ENCODE results near the gene CFH. TPM values are rescaled to one million over a fixed set of nuclear protein-coding genes. Genes with fewer than 3 reads are reported as not detected.
"Not testable (repeated sequence)": the region's sequence is repeated elsewhere in the genome, so short reads cannot be mapped to it uniquely, and the experiment has no call there.

Gene CFH
- total RNA-seq, 1 donor, result 164 TPM

GRCh38 chr1:196628838-196629237 is 23.0 kb upstream of the CFH start:
- H3K27me3 ChIP-seq (ENCODE audit: insufficient read depth, low read length), result no peaks in the 10 kb centered on the region
- H3K9me3 ChIP-seq (ENCODE audit: low read depth, low read length), result no peaks in the 10 kb centered on the region
- no peaks in the 10 kb centered on the region for H4K20me1 ChIP-seq (ENCODE audit: insufficient read depth, low read length)
- TF ChIP-seq CTCF (IDR thresholded peaks at IDR 0.05; ENCODE audit: extremely low read depth, low read depth, low read length), result no peak
- no peaks in the 10 kb centered on the region for H3K36me3 ChIP-seq (ENCODE audit: insufficient read depth, low read length)
- DNase-seq (ENCODE audit: insufficient read length, low spot score, missing footprints), result no peak
- no peak overlapping the region for H3K27ac ChIP-seq (ENCODE audit: low read depth, low read length)
- no peak overlapping the region for H2AFZ ChIP-seq (ENCODE audit: low read length)
- H3K79me2 ChIP-seq (ENCODE audit: insufficient read depth, low read length), result no peaks in the 10 kb centered on the region
- no peak overlapping the region for H3K4me3 ChIP-seq (ENCODE audit: insufficient read depth, low read length)
- H3K4me2 ChIP-seq (ENCODE audit: insufficient read depth, low read length), result no peak overlapping the region
- H3K4me1 ChIP-seq (ENCODE audit: insufficient read depth, low read length), result no peaks in the 10 kb centered on the region

- Histone ChIP-seq H3K27me3 (ENCODE audit: insufficient read depth, low read length) (no peaks in the 10 kb centered on the region), H4K20me1 (ENCODE audit: insufficient read depth, low read length) (no peaks in the 10 kb centered on the region), H3K27ac (ENCODE audit: low read depth, low read length) (no peak overlapping the region), H3K4me1 (ENCODE audit: insufficient read depth, low read length) (no peaks in the 10 kb centered on the region), H3K4me3 (ENCODE audit: insufficient read depth, low read length) (no peak overlapping the region), H2AFZ (ENCODE audit: low read length) (no peak overlapping the region), H3K79me2 (ENCODE audit: insufficient read depth, low read length) (no peaks in the 10 kb centered on the region), H3K36me3 (ENCODE audit: insufficient read depth, low read length) (no peaks in the 10 kb centered on the region), H3K9me3 (ENCODE audit: low read depth, low read length) (no peaks in the 10 kb centered on the region), H3K4me2 (ENCODE audit: insufficient read depth, low read length) (no peak overlapping the region)
- TF ChIP-seq CTCF (IDR thresholded peaks at IDR 0.05; ENCODE audit: extremely low read depth, low read depth, low read length), result no peak
- no peak for DNase-seq (ENCODE audit: insufficient read length, low spot score, missing footprints)
Measured at GRCh38 chr1:196637606-196638005, 14.2 kb upstream of the CFH start.

- Histone ChIP-seq H3K9me3 (ENCODE audit: low read depth, low read length) (no peaks in the 10 kb centered on the region), H3K79me2 (ENCODE audit: insufficient read depth, low read length) (no peaks in the 10 kb centered on the region), H3K27me3 (ENCODE audit: insufficient read depth, low read length) (no peaks in the 10 kb centered on the region), H4K20me1 (ENCODE audit: insufficient read depth, low read length) (no peaks in the 10 kb centered on the region), H3K4me1 (ENCODE audit: insufficient read depth, low read length) (no peaks in the 10 kb centered on the region), H3K36me3 (ENCODE audit: insufficient read depth, low read length) (no peaks in the 10 kb centered on the region), H3K27ac (ENCODE audit: low read depth, low read length) (no peak overlapping the region), H2AFZ (ENCODE audit: low read length) (no peak overlapping the region), H3K4me2 (ENCODE audit: insufficient read depth, low read length) (no peak overlapping the region), H3K4me3 (ENCODE audit: insufficient read depth, low read length) (no peak overlapping the region)
- no peak for TF ChIP-seq CTCF (IDR thresholded peaks at IDR 0.05; ENCODE audit: extremely low read depth, low read depth, low read length)
- DNase-seq (ENCODE audit: insufficient read length, low spot score, missing footprints), result no peak
Measured at GRCh38 chr1:196638466-196638865, 13.4 kb upstream of the CFH start.

GRCh38 chr1:196639291-196639690 is 12.6 kb upstream of the CFH start:
- H2AFZ ChIP-seq (ENCODE audit: low read length); H4K20me1 ChIP-seq (ENCODE audit: insufficient read depth, low read length); H3K4me1 ChIP-seq (ENCODE audit: insufficient read depth, low read length); H3K4me2 ChIP-seq (ENCODE audit: insufficient read depth, low read length); H3K4me3 ChIP-seq (ENCODE audit: insufficient read depth, low read length); H3K36me3 ChIP-seq (ENCODE audit: insufficient read depth, low read length); H3K79me2 ChIP-seq (ENCODE audit: insufficient read depth, low read length); H3K27ac ChIP-seq (ENCODE audit: low read depth, low read length); H3K27me3 ChIP-seq (ENCODE audit: insufficient read depth, low read length); DNase-seq (ENCODE audit: insufficient read length, low spot score, missing footprints); H3K9me3 ChIP-seq (ENCODE audit: low read depth, low read length): not testable (repeated sequence)
